ENCODE data around the gene IRAK2.

The IRAK2 gene

DNA sequence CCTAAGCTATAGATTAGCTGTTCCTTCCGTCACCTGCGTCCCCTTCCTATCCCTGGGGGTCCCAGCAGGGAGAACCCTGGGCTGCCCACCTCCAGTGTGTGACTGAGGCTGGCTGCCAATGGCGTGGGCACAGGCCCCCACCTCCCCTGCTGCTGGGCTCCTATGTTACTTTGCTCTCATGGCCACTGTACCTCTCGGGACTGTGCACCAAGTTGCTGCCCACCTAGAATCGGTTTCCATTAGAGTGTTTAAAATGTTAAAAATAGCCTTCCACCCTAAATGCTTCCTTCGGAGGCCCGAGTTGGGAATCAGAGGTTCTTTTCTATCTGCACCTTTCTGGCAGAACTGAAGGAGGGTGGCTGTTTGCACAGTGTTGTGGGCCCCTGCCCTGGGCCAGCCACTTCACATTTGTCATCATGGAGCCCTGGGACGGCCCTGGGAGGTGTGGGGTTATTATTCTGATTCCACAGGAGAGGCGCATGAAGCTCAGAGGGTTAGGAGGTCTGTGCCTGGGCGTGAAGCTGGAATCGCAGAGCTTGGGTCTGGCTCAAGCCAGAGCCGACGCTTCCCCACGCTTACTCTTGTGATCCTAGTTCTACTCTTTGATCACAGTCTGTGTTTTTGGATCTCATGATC lies 29.1 kb downstream of the IRAK2 start:
- H3K4me3 ChIP-seq (ENCODE audit: low read length): no peak overlapping the region
- no peaks in the 10 kb centered on the region for H3K36me3 ChIP-seq (ENCODE audit: control insufficient read depth, insufficient read depth, low read length, severe bottlenecking)
- H3K27me3 ChIP-seq (replicated peaks; ENCODE audit: control insufficient read depth, insufficient read depth, low read length): no peaks in the 10 kb centered on the region
- H3K4me1 ChIP-seq (ENCODE audit: control insufficient read depth, insufficient read depth, low read length): peaks cover 88% of the 10 kb centered on the region
- no peak for DNase-seq (ENCODE audit: low read depth)
- peak overlapping the region; percentile 35 for H3K9ac ChIP-seq (ENCODE audit: low read length)
- H3K9me3 ChIP-seq (ENCODE audit: control insufficient read depth, low read length): no peaks in the 10 kb centered on the region

DNA sequence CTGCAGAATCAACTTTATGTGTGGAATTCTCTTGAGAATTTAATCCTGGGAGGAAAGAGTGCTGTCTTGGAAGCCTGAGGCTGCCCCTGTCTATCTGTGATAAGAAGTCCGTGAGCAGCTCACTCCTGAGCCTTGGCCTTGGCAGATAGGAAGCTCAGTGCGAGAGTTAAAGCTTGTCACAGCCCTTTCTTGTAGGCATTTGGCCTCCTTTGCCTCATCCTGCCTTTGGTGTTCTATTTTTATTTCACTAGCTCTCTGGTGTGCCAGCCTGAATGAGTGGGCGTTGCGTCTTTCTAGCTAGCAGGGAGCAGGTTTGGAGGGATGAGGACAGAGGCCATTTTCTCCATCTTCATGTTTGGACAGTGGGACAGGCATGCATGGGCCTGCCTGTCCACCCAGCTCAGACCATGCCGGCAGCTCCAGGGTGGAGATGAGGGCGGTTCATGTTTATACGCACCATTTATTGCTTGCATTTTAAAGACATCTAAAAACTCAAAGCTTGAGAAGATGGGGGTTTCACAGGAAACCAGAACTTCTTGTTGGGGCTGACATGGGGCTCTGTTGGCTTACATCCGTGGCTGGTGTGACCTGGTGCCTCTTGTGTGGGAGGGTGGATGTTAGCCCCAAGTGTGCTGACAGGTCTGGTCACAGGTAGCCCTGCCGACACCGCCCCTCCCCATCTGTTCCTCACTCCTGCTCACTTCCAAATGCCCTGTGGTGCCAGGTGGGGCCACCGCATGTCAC lies 29.8 kb downstream of the IRAK2 start:
- Histone ChIP-seq H3K36me3 (ENCODE audit: control insufficient read depth, insufficient read depth, low read length, severe bottlenecking) (no peaks in the 10 kb centered on the region), H3K4me3 (ENCODE audit: low read length) (no peak overlapping the region), H3K27me3 (replicated peaks; ENCODE audit: control insufficient read depth, insufficient read depth, low read length) (no peaks in the 10 kb centered on the region), H3K4me1 (ENCODE audit: control insufficient read depth, insufficient read depth, low read length) (peaks cover 89% of the 10 kb centered on the region), H3K9ac (ENCODE audit: low read length) (peak overlapping the region; percentile 35), H3K9me3 (ENCODE audit: control insufficient read depth, low read length) (no peaks in the 10 kb centered on the region)
- peak; percentile 45 for DNase-seq (ENCODE audit: low read depth)

DNA sequence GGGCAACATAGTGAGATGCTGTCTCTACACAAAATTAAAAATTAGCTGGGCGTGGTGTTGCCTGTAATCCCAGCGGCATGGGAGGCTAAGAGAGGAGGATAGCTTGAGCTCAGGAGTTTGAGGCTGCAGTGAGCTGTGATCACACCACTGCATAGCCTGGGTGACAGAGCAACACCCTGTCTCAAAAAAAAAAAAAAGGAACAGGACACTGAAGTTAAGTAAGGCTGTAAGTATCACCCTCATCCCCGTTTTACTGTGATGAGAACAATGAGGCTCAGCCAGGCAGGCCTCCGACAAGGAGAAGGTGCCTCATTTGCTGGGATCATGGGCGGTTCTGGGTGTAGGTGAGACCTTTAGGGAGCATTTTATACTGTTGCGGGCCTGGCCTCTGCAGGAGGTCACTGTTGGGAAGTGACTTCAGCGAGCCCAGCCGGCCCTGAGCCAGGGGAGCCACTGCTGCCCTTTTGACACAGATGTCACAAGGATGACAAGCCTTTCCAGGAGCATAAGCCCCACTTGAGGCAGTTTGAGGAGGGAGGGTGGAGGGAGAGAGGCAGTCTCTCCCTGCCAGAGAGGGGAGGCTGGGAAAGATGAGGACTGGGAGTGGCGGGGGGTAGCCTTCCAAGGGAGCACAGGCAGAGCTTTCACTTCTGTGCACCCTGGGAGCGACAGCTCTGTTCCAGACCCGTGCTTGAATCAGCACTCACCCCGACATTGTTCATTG lies 30.8 kb downstream of the IRAK2 start:
- Histone ChIP-seq H3K9ac (ENCODE audit: low read length) (peak overlapping the region; percentile 34), H3K27me3 (replicated peaks; ENCODE audit: control insufficient read depth, insufficient read depth, low read length) (no peaks in the 10 kb centered on the region), H3K4me1 (ENCODE audit: control insufficient read depth, insufficient read depth, low read length) (peaks cover 80% of the 10 kb centered on the region), H3K9me3 (ENCODE audit: control insufficient read depth, low read length) (no peaks in the 10 kb centered on the region), H3K4me3 (ENCODE audit: low read length) (no peak overlapping the region), H3K36me3 (ENCODE audit: control insufficient read depth, insufficient read depth, low read length, severe bottlenecking) (no peaks in the 10 kb centered on the region)
- no peak for DNase-seq (ENCODE audit: low read depth)

GRCh38 chr3:10196389-10197052 lies 31.8 kb downstream of the IRAK2 start:
- H3K36me3 ChIP-seq (ENCODE audit: control insufficient read depth, insufficient read depth, low read length, severe bottlenecking): peaks cover 8% of the 10 kb centered on the region
- H3K27me3 ChIP-seq (replicated peaks; ENCODE audit: control insufficient read depth, insufficient read depth, low read length): no peaks in the 10 kb centered on the region
- H3K9ac ChIP-seq (ENCODE audit: low read length): peak overlapping the region; percentile 24
- peaks cover 74% of the 10 kb centered on the region for H3K4me1 ChIP-seq (ENCODE audit: control insufficient read depth, insufficient read depth, low read length)
- no peaks in the 10 kb centered on the region for H3K9me3 ChIP-seq (ENCODE audit: control insufficient read depth, low read length)
- peak overlapping the region; percentile 7 for H3K4me3 ChIP-seq (ENCODE audit: low read length)
- DNase-seq (ENCODE audit: low read depth): peak; percentile 67

- no peak overlapping the region for H3K9ac ChIP-seq (ENCODE audit: low read length)
- no peak for DNase-seq (ENCODE audit: low read depth)
- H3K27me3 ChIP-seq (replicated peaks; ENCODE audit: control insufficient read depth, insufficient read depth, low read length): no peaks in the 10 kb centered on the region
- H3K9me3 ChIP-seq (ENCODE audit: control insufficient read depth, low read length): no peaks in the 10 kb centered on the region
- H3K4me3 ChIP-seq (ENCODE audit: low read length): no peak overlapping the region
- H3K4me1 ChIP-seq (ENCODE audit: control insufficient read depth, insufficient read depth, low read length): peaks cover 57% of the 10 kb centered on the region
- peaks cover 12% of the 10 kb centered on the region for H3K36me3 ChIP-seq (ENCODE audit: control insufficient read depth, insufficient read depth, low read length, severe bottlenecking)
Measured at GRCh38 chr3:10198226-10198625, 33.5 kb downstream of the IRAK2 start.

DNA sequence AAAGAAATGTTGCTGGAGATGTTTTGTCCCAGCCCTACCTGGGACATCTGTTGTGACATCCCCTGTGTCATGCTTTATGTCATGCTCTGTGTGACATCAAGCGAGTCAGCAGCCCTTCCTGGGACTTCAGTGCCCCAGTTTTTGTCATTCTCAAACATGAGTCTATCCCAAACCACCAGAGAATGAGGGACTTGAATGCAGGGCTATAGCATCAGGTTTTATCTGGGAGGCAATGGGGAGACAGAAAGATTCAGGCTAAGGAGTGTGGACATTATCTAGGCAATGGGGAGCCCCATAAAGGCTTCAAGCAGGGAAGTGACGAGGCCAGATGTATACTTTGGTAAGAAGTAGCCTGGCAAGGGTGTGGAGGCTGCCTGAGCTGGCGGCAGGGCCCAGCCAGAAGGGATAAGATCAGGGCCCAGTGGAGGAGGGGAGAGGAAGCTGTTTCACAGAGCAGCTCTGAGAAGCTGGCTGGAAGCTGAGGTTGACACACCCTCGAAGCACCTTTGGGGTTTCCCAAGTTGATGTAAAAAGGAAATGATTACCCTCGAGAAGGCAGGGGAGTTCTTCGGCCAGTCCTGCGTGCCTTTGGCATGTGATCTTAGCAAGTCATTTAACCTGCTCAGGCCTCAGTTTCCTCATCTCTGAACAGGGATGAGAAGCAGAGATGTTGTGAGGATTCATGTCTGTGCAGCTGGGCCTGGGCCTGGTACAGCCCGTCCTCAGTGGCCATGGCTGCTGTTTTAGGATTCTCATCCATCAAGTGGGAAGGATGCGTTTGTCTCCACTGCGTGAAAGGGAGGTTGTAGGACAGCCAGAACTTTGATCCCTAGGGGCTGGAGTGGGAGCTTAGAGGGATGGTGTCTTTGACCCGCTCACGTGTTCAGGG lies 34.3 kb downstream of the IRAK2 start:
- no peak overlapping the region for H3K4me3 ChIP-seq (ENCODE audit: low read length)
- H3K36me3 ChIP-seq (ENCODE audit: control insufficient read depth, insufficient read depth, low read length, severe bottlenecking): peaks cover 12% of the 10 kb centered on the region
- H3K4me1 ChIP-seq (ENCODE audit: control insufficient read depth, insufficient read depth, low read length): peaks cover 57% of the 10 kb centered on the region
- peak overlapping the region; percentile 8 for H3K9ac ChIP-seq (ENCODE audit: low read length)
- H3K27me3 ChIP-seq (replicated peaks; ENCODE audit: control insufficient read depth, insufficient read depth, low read length): no peaks in the 10 kb centered on the region
- peak; percentile 37 for DNase-seq (ENCODE audit: low read depth)
- no peaks in the 10 kb centered on the region for H3K9me3 ChIP-seq (ENCODE audit: control insufficient read depth, low read length)

DNA sequence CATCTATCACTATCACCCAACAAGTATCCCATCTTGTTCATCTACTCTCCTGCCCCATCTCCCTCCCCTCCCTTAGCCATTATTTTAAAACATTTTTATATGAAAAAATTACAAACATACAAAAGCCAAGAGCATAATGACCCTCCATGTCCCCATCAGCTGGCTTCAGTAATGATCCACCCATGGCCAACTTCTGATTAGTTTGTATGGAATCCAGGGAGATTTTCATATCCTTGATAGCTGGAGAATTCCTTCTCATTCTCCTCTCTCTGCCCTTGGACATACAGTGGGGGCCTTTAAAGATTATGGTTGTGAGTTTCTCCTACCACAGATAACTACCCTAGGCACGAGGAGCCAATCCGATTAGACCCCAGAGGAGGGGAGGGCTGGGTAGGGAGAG lies 40.2 kb downstream of the IRAK2 start:
- DNase-seq (ENCODE audit: low read depth): no peak
- Histone ChIP-seq H3K9me3 (ENCODE audit: control insufficient read depth, low read length) (no peaks in the 10 kb centered on the region), H3K9ac (ENCODE audit: low read length) (peak overlapping the region; percentile 63), H3K4me3 (ENCODE audit: low read length) (peak overlapping the region; percentile 41), H3K36me3 (ENCODE audit: control insufficient read depth, insufficient read depth, low read length, severe bottlenecking) (peaks cover 12% of the 10 kb centered on the region), H3K4me1 (ENCODE audit: control insufficient read depth, insufficient read depth, low read length) (peaks cover 32% of the 10 kb centered on the region), H3K27me3 (replicated peaks; ENCODE audit: control insufficient read depth, insufficient read depth, low read length) (no peaks in the 10 kb centered on the region)

GRCh38 chr3:10205451-10206165 lies 40.9 kb downstream of the IRAK2 start:
- peaks cover 32% of the 10 kb centered on the region for H3K4me1 ChIP-seq (ENCODE audit: control insufficient read depth, insufficient read depth, low read length)
- no peaks in the 10 kb centered on the region for H3K9me3 ChIP-seq (ENCODE audit: control insufficient read depth, low read length)
- peak overlapping the region; percentile 63 for H3K9ac ChIP-seq (ENCODE audit: low read length)
- H3K4me3 ChIP-seq (ENCODE audit: low read length): peak overlapping the region; percentile 41
- H3K36me3 ChIP-seq (ENCODE audit: control insufficient read depth, insufficient read depth, low read length, severe bottlenecking): peaks cover 12% of the 10 kb centered on the region
- H3K27me3 ChIP-seq (replicated peaks; ENCODE audit: control insufficient read depth, insufficient read depth, low read length): no peaks in the 10 kb centered on the region
- DNase-seq (ENCODE audit: low read depth): peak; percentile 74

GRCh38 chr3:10206166-10206511 lies 41.4 kb downstream of the IRAK2 start:
- Histone ChIP-seq H3K4me3 (ENCODE audit: low read length) (no peak overlapping the region), H3K9me3 (ENCODE audit: control insufficient read depth, low read length) (no peaks in the 10 kb centered on the region), H3K27me3 (replicated peaks; ENCODE audit: control insufficient read depth, insufficient read depth, low read length) (no peaks in the 10 kb centered on the region), H3K36me3 (ENCODE audit: control insufficient read depth, insufficient read depth, low read length, severe bottlenecking) (peaks cover 8% of the 10 kb centered on the region), H3K9ac (ENCODE audit: low read length) (peak overlapping the region; percentile 63), H3K4me1 (ENCODE audit: control insufficient read depth, insufficient read depth, low read length) (peaks cover 32% of the 10 kb centered on the region)
- no peak for DNase-seq (ENCODE audit: low read depth)

DNA sequence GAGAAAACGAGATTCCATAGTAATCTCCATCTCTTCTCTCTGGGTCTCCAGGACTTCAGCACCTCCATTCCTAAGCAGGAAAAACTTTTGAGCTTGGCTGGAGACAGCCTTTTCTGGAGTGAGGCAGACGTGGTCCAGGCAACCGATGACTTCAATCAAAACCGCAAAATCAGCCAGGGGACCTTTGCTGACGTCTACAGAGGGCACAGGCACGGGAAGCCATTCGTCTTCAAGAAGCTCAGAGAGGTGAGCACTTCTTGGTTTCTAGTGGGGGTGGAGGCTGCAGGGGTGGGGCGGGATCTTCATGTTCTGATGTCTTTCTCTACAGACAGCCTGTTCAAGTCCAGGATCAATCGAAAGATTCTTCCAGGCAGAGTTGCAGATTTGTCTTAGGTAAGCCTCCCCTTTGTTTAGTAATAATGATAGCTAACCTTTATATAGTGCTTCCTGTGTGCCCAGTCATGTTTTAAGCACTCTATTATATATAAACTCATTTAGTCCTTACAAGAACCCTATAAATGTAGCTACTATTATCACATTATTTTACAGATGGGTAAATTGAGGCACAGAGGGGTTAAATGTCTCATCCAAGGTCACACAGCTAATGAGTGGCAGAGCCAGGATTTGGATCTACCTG lies 48.6 kb downstream of the IRAK2 start:
- Histone ChIP-seq H3K4me1 (ENCODE audit: control insufficient read depth, insufficient read depth, low read length) (no peaks in the 10 kb centered on the region), H3K9ac (ENCODE audit: low read length) (no peak overlapping the region), H3K36me3 (ENCODE audit: control insufficient read depth, insufficient read depth, low read length, severe bottlenecking) (peaks cover 26% of the 10 kb centered on the region), H3K4me3 (ENCODE audit: low read length) (no peak overlapping the region), H3K9me3 (ENCODE audit: control insufficient read depth, low read length) (no peaks in the 10 kb centered on the region), H3K27me3 (replicated peaks; ENCODE audit: control insufficient read depth, insufficient read depth, low read length) (no peaks in the 10 kb centered on the region)
- no peak for DNase-seq (ENCODE audit: low read depth)

All from adipocyte (in vitro differentiated cells).